T47D (cell line): ENCODE data around the gene MBD3L5.
"Not testable (repeated sequence)": the region's sequence is repeated elsewhere in the genome, so short reads cannot be mapped to it uniquely, and the experiment has no call there.

Experiments used
- DNase-seq, 2 experiments: peaks; one replicate each; pipeline versions ENCODE4 v3.0.0 to v3.0.0-alpha.2; 2011 to 2012; ENCODE audit warnings: low read depth in 1 of 2, low spot score in 1 of 2
- JUND ChIP-seq: IDR thresholded peaks from 2 replicates; pipeline ENCODE4 v1.6.1; 2012; ENCODE audit warnings: low read depth
- in situ Hi-C: cut with HindIII; loops from 2 replicates; pipeline ENCODE4 v1.10.0; 2016; ENCODE audit warnings: low sequenced_read_pairs, low pct_unique_long_range_greater_than_20kb

Gene MBD3L5

DNA sequence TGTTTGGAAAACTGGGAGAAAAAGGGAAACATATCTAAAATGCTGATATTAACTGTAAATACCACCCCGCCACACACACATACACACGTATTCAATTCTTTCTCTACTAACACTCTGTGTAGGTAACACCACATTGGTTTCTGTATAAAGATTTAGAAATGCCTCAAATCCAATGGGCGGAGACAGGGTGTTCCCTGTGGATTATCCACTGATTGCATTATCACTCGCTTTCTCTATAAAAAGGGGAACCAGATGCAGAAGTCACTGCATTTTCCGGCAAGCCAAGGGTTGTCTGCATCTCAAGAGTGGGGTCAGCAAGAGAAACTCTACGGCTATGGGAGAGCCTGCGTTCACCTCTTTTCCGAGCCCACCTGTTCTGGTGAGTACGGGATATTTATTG lies at the start of gene MBD3L5:
Gene MBD3L5 (plus strand): TSS at position 301 of the 400 bp plus-strand sequence. CDS start 34 bp downstream, at position 335.
- DNase-seq, in situ Hi-C loops: not testable (repeated sequence)

DNA sequence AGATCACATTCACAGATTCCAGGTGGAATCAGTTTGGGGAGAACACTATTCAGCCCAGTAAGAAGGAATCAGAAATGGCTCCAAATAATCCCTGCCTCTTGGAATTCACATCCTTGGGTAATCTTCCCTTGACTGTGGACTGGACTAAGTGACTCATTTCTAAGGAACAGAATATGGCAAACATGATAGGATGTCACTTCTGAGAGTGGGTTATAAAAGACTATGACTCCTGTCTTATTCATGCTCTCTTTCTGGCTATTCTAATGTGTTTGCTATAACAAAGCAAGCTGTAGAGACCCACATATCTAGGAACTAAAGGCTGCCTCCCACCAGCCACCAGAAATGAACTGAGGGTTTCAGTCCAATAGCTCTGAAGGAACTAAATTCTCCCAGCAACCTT lies 46.9 kb upstream of the MBD3L5 start:
- DNase-seq, result no peak
- in situ Hi-C loops, result no loop called here
- no peak for TF ChIP-seq JUND

- no peak for DNase-seq
- in situ Hi-C loops, result no loop called here
- TF ChIP-seq JUND, result no peak
These were observed 42.5 kb upstream of the MBD3L5 start for GRCh38 chr19:6987850-6988249.

- in situ Hi-C loops, result no loop called here
- TF ChIP-seq JUND, result no peak
- DNase-seq, result no peak
These were observed 42.1 kb upstream of the MBD3L5 start for GRCh38 chr19:6988257-6988656.

GRCh38 chr19:6995054-6995453 lies 35.3 kb upstream of the MBD3L5 start:
- no peak for TF ChIP-seq JUND
- DNase-seq, result no peak
- in situ Hi-C loops, result no loop called here

DNA sequence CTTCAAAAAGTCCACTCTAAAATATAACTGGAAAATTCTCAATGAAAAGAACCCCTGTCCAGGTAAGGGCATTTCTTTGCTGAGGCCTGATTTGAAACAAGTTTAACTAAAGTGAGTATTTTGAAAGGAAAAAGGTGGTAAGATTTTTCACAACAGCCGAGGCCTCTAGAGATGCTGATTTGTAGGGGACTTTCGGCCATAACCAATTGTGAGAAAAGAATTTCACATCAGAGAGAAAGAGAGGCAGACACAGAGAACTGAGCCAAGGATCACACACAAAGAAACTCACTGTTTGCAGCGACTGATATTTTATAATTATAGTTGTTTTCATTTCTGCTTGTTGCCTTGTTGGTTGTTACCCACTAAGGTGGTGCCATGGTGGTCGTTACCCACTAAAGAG lies 33.6 kb upstream of the MBD3L5 start:
- in situ Hi-C loops, result no loop called here
- no peak for TF ChIP-seq JUND
- no peak for DNase-seq

GRCh38 chr19:6997679-6998445 lies 32.5 kb upstream of the MBD3L5 start:
- in situ Hi-C loops, result no loop called here
- DNase-seq, result no peak
- TF ChIP-seq JUND, result no peak

DNA sequence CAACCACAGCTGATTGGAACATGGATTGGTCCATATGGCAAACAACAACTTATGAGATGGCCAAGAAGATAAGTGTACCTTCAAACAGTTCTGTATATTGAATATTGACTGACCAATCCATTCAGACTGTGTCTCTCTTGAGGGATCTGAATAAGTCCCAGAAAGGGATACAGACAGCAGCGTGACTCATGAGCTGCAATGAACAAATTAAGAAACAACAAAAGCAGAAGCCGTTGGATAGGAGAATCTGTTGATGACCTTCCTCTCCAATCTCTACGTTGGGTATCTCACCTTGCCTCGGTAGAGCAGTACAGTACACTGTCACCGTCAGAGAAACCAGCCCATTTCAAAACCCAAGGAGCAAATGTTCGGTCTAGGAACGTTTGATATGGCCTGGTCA lies 30.4 kb upstream of the MBD3L5 start:
- DNase-seq, result peak in 1 of 2 experiments; percentile 30
- TF ChIP-seq JUND, result no peak
- in situ Hi-C loops, result no loop called here

GRCh38 chr19:7000333-7000732 lies 30.0 kb upstream of the MBD3L5 start:
- no peak for DNase-seq
- no peak for TF ChIP-seq JUND
- in situ Hi-C loops, result no loop called here

GRCh38 chr19:7000816-7001215 lies 29.6 kb upstream of the MBD3L5 start:
- no peak for DNase-seq
- no peak for TF ChIP-seq JUND
- in situ Hi-C loops, result no loop called here

DNA sequence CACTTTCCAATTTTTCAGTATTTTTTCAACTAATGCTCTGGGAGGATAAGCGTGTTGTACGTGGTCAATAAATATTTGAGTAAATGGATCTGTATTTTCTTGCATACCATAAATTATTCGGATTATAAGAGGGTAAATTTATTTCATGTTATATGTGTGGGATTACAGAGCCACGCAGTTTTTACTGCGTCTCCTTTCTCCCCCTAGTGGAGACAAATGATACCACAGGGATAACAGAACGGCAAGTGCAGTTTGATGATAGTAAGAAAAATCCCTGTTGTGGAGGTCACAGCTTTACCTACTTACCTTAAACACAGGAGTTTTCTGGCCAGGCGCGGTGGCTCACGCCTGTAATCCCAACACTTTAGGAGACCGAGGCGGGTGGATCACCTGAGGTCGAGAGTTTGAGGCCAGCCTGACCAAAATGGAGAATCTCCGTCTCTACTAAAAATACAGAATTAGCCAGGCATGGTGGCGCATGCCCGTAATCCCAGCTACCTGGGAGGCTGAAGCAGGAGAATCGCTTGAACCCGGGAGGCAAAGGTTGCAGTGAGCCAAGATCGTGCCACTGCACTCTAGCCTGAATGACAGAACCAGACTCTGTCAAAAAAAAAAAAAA lies 26.0 kb upstream of the MBD3L5 start:
- in situ Hi-C loops, result no loop called here
- peak; percentile 30 to 70 for DNase-seq
- TF ChIP-seq JUND, result no peak

DNA sequence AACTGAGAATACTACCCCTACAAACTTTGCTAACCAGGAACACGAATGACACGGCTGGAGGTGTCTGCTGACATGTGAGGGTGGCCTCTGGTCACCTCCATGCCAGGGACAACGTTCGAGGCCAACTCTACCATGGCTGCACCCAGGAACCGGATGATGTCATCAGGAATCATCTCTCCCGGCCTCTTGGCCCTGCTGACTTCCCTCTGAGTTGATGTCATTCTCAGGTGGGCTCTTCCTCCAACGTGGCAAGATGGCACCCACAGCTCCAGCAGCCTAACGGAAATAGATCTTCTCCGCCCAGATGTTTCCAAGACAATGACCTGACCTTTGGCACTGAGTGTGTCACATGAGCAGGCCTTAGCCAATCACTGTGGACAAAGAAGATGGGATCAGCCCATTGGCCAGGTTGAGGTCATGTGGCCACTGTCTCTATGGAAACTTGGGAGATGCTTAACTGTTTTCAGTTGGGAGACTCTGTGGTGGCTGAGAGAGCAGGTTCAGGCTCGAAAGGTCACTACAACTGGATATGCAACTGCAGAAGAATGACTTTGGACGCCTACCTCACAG lies 24.2 kb upstream of the MBD3L5 start:
- DNase-seq, result no peak
- no peak for TF ChIP-seq JUND
- in situ Hi-C loops, result no loop called here

DNA sequence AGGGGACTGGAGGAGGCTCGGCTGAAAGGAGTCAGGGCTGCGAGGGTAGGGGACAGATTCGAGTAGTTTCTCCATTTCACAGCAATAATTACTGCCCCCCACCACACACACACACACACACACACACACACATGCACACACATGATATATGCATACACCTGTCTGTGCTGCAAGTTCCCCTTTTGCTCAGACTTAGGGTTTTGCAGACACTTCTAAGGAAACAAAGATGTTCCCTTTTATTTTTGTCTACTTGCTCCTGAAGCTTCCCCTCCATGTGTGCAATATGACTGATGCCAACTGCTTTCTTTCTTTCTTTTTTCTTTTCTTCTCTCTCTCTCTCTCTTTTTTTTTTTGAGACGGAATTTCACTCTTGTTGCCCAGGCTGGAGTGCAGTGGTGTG lies 22.5 kb upstream of the MBD3L5 start:
- no peak for DNase-seq
- in situ Hi-C loops, result no loop called here
- TF ChIP-seq JUND, result no peak
